Uterus (tissue), 4 donors: ENCODE data around the gene SPTBN4. TPM values are rescaled to one million over a fixed set of nuclear protein-coding genes. Genes with fewer than 3 reads are reported as not detected.

Experiments used
- DNase-seq, 2 donors: peaks; one replicate each; pipeline ENCODE4 v3.0.0-alpha.2; 2019 to 2020
- H3K27ac ChIP-seq, 2 donors: fragments of 200-600 bp; sonication (generic); 1 replicate in 1 of 2; 2 replicates in 1 of 2; pipeline ENCODE4 v1.5.1; 2016 to 2018
- H3K27me3 ChIP-seq, 2 donors: fragments of 200-600 bp; sonication (generic); one replicate each; pipeline ENCODE4 v1.5.1; 2018 to 2019; ENCODE audit warnings: control low read depth in 1 of 2
- H3K36me3 ChIP-seq, 2 donors: fragments of 200-600 bp; sonication (generic); one replicate each; pipeline ENCODE4 v1.5.1; 2019; ENCODE audit warnings: control low read depth in 1 of 2
- H3K4me1 ChIP-seq, 2 donors: fragments of 200-600 bp; sonication (generic); one replicate each; pipeline ENCODE4 v1.5.1; 2018 to 2019; ENCODE audit warnings: control low read depth in 1 of 2
- H3K4me3 ChIP-seq, 2 donors: fragments of 200-600 bp; sonication (generic); 1 replicate in 1 of 2; 2 replicates in 1 of 2; pipeline ENCODE4 v1.5.1; 2018 to 2019; ENCODE audit warnings: mild to moderate bottlenecking in 1 of 2
- H3K9me3 ChIP-seq, 2 donors: fragments of 200-600 bp; sonication (generic); one replicate each; pipeline ENCODE4 v1.5.1; 2019; ENCODE audit warnings: control low read depth in 1 of 2
- CTCF ChIP-seq, 4 experiments: fragments of 200-600 bp in 2 of 4; fragments of 450-650 bp in 2 of 4; sonication (generic) in 2 of 4; IDR thresholded peaks; one replicate each; pipeline ENCODE4 v1.5.1; 2016 to 2019; ENCODE audit warnings: antibody characterized with exemption in 4 of 4, mild to moderate bottlenecking in 2 of 4, moderate library complexity in 1 of 4
- POLR2A ChIP-seq, 2 donors: fragments of 450-650 bp; IDR thresholded peaks; one replicate each; pipeline ENCODE4 v1.6.1; 2016; ENCODE audit warnings: antibody characterized with exemption in 2 of 2, mild to moderate bottlenecking in 1 of 2, moderate library complexity in 1 of 2
- intact Hi-C: fragments of 100-400 bp; cut with DNase I; formaldehyde crosslinking; loops from one replicate; pipeline ENCODE4 v1.15.1; 2023; ENCODE audit warnings: low total_unique reads
- total RNA-seq, 4 donors: library from RNA; depleted of rRNA in 3 of 4; stranded (reverse); fragments of >200 nt in 3 of 4; gene quantifications; one replicate each; pipeline versions ENCODE4 v1.1.0 to v1.2.4, GENCODE V29; 2014 to 2023
- donor health status: DM: yes; HTN: yes; CAD: no.

SPTBN4 gene
- total RNA-seq, 4 donors from 2014 or later = 3.1 to 7.0 (median 5.3) TPM; not detected in 1

GRCh38 chr19:40501599-40501998 is 34.8 kb downstream of the SPTBN4 start:
- DNase-seq = no peak
- intact Hi-C loops = no loop called here
- Histone ChIP-seq H3K27me3 (no peaks in the 10 kb centered on the region), H3K27ac (no peak overlapping the region), H3K4me3 (no peak overlapping the region), H3K9me3 (no peaks in the 10 kb centered on the region), H3K4me1 (no peaks in the 10 kb centered on the region), H3K36me3 (no peaks in the 10 kb centered on the region)
- TF ChIP-seq CTCF (IDR thresholded peaks at IDR 0.05) (no peak), POLR2A (IDR thresholded peaks at IDR 0.05) (no peak)

GRCh38 chr19:40502081-40502480 is 35.3 kb downstream of the SPTBN4 start:
- H3K36me3 ChIP-seq = no peaks in the 10 kb centered on the region
- no peak overlapping the region for H3K27ac ChIP-seq
- TF ChIP-seq CTCF (IDR thresholded peaks at IDR 0.05) (no peak), POLR2A (IDR thresholded peaks at IDR 0.05) (no peak)
- no peaks in the 10 kb centered on the region for H3K9me3 ChIP-seq
- H3K27me3 ChIP-seq = no peaks in the 10 kb centered on the region
- intact Hi-C loops = no loop called here
- DNase-seq = no peak
- H3K4me3 ChIP-seq = no peak overlapping the region
- no peaks in the 10 kb centered on the region for H3K4me1 ChIP-seq

- no peak overlapping the region for H3K4me3 ChIP-seq
- no peaks in the 10 kb centered on the region for H3K4me1 ChIP-seq
- no peaks in the 10 kb centered on the region for H3K27me3 ChIP-seq
- no peaks in the 10 kb centered on the region for H3K9me3 ChIP-seq
- no peak overlapping the region for H3K27ac ChIP-seq
- no peaks in the 10 kb centered on the region for H3K36me3 ChIP-seq
- TF ChIP-seq CTCF (IDR thresholded peaks at IDR 0.05) (no peak), POLR2A (IDR thresholded peaks at IDR 0.05) (no peak)
- intact Hi-C loops = no loop called here
- no peak for DNase-seq
Observed at GRCh38 chr19:40502647-40503319, 36.0 kb downstream of the SPTBN4 start.

- no peaks in the 10 kb centered on the region for H3K36me3 ChIP-seq
- H3K27ac ChIP-seq = no peak overlapping the region
- H3K4me1 ChIP-seq = no peaks in the 10 kb centered on the region
- H3K4me3 ChIP-seq = no peak overlapping the region
- no peaks in the 10 kb centered on the region for H3K27me3 ChIP-seq
- intact Hi-C loops = no loop called here
- TF ChIP-seq POLR2A (IDR thresholded peaks at IDR 0.05) (no peak), CTCF (IDR thresholded peaks at IDR 0.05) (no peak)
- no peaks in the 10 kb centered on the region for H3K9me3 ChIP-seq
- no peak for DNase-seq
Observed at GRCh38 chr19:40503320-40503695, 36.5 kb downstream of the SPTBN4 start.

- Histone ChIP-seq H3K4me3 (no peak overlapping the region), H3K4me1 (no peaks in the 10 kb centered on the region)
- TF ChIP-seq POLR2A (IDR thresholded peaks at IDR 0.05) (no peak), CTCF (IDR thresholded peaks at IDR 0.05) (no peak)
Observed at GRCh38 chr19:40506099-40506498, 39.3 kb downstream of the SPTBN4 start.

More at GRCh38 chr19:40506099-40506498, 39.3 kb downstream of the SPTBN4 start:
- Histone ChIP-seq H3K36me3 (no peaks in the 10 kb centered on the region), H3K9me3 (no peaks in the 10 kb centered on the region), H3K27me3 (no peaks in the 10 kb centered on the region), H3K27ac (no peak overlapping the region)
- no peak for DNase-seq
- intact Hi-C loops = no loop called here
